K562 (cell line): ENCODE measurements around the gene SLC7A14. TPM values are rescaled to one million over a fixed set of nuclear protein-coding genes. Genes with fewer than 3 reads are reported as not detected.

Experiments used
- ATAC-seq: fragments of 200-7000 bp; cut with Tn5 transposase; 3 replicates; pipeline ENCODE4 v1.9.1; 2020; ENCODE audit warnings: moderate library complexity
- BruUV-seq: library from RNA; stranded (reverse); fragments of 400-500 nt; replicated peaks from 2 replicates; lab custom pipeline; 2021; lab: Mats Ljungman, UMichigan
- CTCF ChIA-PET: fragments of 300-600 bp; formaldehyde crosslinking; extraction: SDS; loops from one replicate; lab custom pipeline; 2021; ENCODE audit warnings: low intra/inter-chr PET ratio; lab: Yijun Ruan, JAX
- POLR2A ChIA-PET: fragments of 300-600, 350-650 bp; sonication (Branson Sonifier 250); formaldehyde crosslinking; extraction: SDS; loops from one replicate; lab custom pipeline; 2021; ENCODE audit warnings: antibody characterized with exemption, inconsistent platforms; lab: Yijun Ruan, JAX
- DNase-seq, 4 experiments: peaks; one replicate each; pipeline versions ENCODE4 v3.0.0 to v3.0.0-alpha.2; 2011 to 2018; ENCODE audit warnings: low spot score in 3 of 4, mixed read lengths in 3 of 4; ENCODE audit errors: extremely low read depth in 1 of 4
- FAIRE-seq: peaks from 2 replicates; lab custom pipeline; 2011; peaks lifted over from hg19 to GRCh38; lab: Jason Lieb, UNC
- H2AFZ ChIP-seq: 2 replicates; pipeline ENCODE4 v1.6.0; 2011; ENCODE audit warnings: low read depth, low read length, control low read depth, inconsistent platforms
- H3K27ac ChIP-seq: fragments of 200-600 bp; 3 replicates; pipeline ENCODE4 v1.8.0; 2011; ENCODE audit warnings: low read depth, mild to moderate bottlenecking, control low read depth, inconsistent platforms, low read length, moderate library complexity, mixed read lengths; ENCODE audit errors: extremely low read depth
- H3K27me3 ChIP-seq, 2 experiments: fragments of 300-600 bp in 1 of 2; 2 replicates in 1 of 2; 3 replicates in 1 of 2; pipeline versions ENCODE4 v1.6.0 to v1.8.0; 2011; ENCODE audit warnings: inconsistent platforms in 2 of 2, low read length in 2 of 2, mild to moderate bottlenecking in 1 of 2, mixed read lengths in 1 of 2, moderate library complexity in 1 of 2; ENCODE audit not compliant: control insufficient read depth in 2 of 2, insufficient read depth in 2 of 2
- H3K36me3 ChIP-seq: fragments of 300-600 bp; 3 replicates; pipeline ENCODE4 v1.8.0; 2011; ENCODE audit warnings: mild to moderate bottlenecking, low read length, inconsistent platforms; ENCODE audit not compliant: control insufficient read depth, insufficient read depth
- H3K4me1 ChIP-seq, 2 experiments: fragments of 200-600 bp in 1 of 2; replicated peaks in 1 of 2; 2 replicates in 1 of 2; 3 replicates in 1 of 2; pipeline versions ENCODE4 v1.5.1 to v1.8.0; 2011; ENCODE audit warnings: inconsistent platforms in 2 of 2, low read length in 2 of 2, mild to moderate bottlenecking in 1 of 2, mixed read lengths in 1 of 2, moderate library complexity in 1 of 2; ENCODE audit not compliant: control insufficient read depth in 2 of 2, insufficient read depth in 2 of 2
- H3K4me2 ChIP-seq: 2 replicates; pipeline ENCODE4 v1.6.1; 2011; ENCODE audit warnings: low read length, control low read depth, inconsistent platforms, mixed read lengths; ENCODE audit not compliant: insufficient read depth
- H3K4me3 ChIP-seq: fragments of 200-600 bp; sonication (generic), shearing (Covaris generic); 2 replicates; pipeline ENCODE4 v1.5.1; 2016; ENCODE audit warnings: control low read depth, inconsistent platforms
- H3K79me2 ChIP-seq: fragments of 200-600 bp; 3 replicates; pipeline ENCODE4 v1.8.0; 2011; ENCODE audit warnings: low read length, inconsistent platforms; ENCODE audit not compliant: control insufficient read depth, insufficient read depth
- H3K9ac ChIP-seq, 2 experiments: 2 replicates each; pipeline versions ENCODE4 v1.6.0 to v1.6.1; 2011; ENCODE audit warnings: low read depth in 2 of 2, low read length in 2 of 2, control low read depth in 1 of 2, inconsistent platforms in 1 of 2, mild to moderate bottlenecking in 1 of 2, mixed read lengths in 1 of 2; ENCODE audit not compliant: insufficient read depth in 1 of 2
- H3K9me1 ChIP-seq: one replicate; pipeline ENCODE4 v1.6.0; 2011; ENCODE audit warnings: inconsistent platforms, mild to moderate bottlenecking, low read length, moderate library complexity; ENCODE audit not compliant: control insufficient read depth, insufficient read depth
- H3K9me3 ChIP-seq: replicated peaks from 2 replicates; pipeline ENCODE4 v1.5.1; 2011; ENCODE audit warnings: low read depth, low read length, inconsistent platforms; ENCODE audit not compliant: control insufficient read depth, insufficient read depth
- H4K20me1 ChIP-seq: replicated peaks from 2 replicates; pipeline ENCODE4 v1.6.1; 2011; ENCODE audit warnings: low read length, inconsistent platforms, mixed read lengths; ENCODE audit not compliant: control insufficient read depth, insufficient read depth
- ARID3A ChIP-seq: IDR thresholded peaks from 2 replicates; pipeline ENCODE4 v1.6.1; 2012; ENCODE audit warnings: low read depth, low read length, improper control_type of control experiment, borderline replicate concordance
- BRF1 ChIP-seq: IDR thresholded peaks from 3 replicates; pipeline ENCODE4 v1.6.1; 2011; ENCODE audit warnings: borderline replicate concordance, mild to moderate bottlenecking; ENCODE audit not compliant: insufficient read length; ENCODE audit errors: extremely low read depth
- CEBPB ChIP-seq: fragments of 450-650 bp; IDR thresholded peaks from 2 replicates; pipeline ENCODE4 v1.6.1; 2016; ENCODE audit warnings: missing genetic modification characterization, missing compliant biosample characterization
- CREBBP ChIP-seq: IDR thresholded peaks from one replicate; pipeline ENCODE4 v1.6.1; 2012; ENCODE audit warnings: low read depth, mild to moderate bottlenecking, control low read depth, inconsistent platforms, low read length
- EGR1 ChIP-seq: fragments of 450-650 bp; conservative IDR thresholded peaks from 2 replicates; pipeline ENCODE4 v1.6.1; 2017; ENCODE audit warnings: mild to moderate bottlenecking
- NR1H2 ChIP-seq: sonication (generic); formaldehyde crosslinking; IDR thresholded peaks from 2 replicates; pipeline ENCODE4 v1.4.0; 2020; ENCODE audit warnings: mild to moderate bottlenecking, missing genetic modification reagents
- NR2F6 ChIP-seq: fragments of 450-650 bp; formaldehyde crosslinking; IDR thresholded peaks from 2 replicates; pipeline ENCODE4 v1.4.0; 2020; ENCODE audit warnings: mild to moderate bottlenecking
- NR3C1 ChIP-seq: sonication (generic); formaldehyde crosslinking; IDR thresholded peaks from 2 replicates; pipeline ENCODE4 v1.8.1; 2022; ENCODE audit warnings: missing genetic modification reagents
- PTRF ChIP-seq: fragments of 450-650 bp; IDR thresholded peaks from 2 replicates; pipeline ENCODE4 v1.6.1; 2016; ENCODE audit warnings: mild to moderate bottlenecking, missing genetic modification characterization, missing compliant biosample characterization
- SIN3B ChIP-seq: fragments of 450-650 bp; IDR thresholded peaks from 2 replicates; pipeline ENCODE4 v1.6.1; 2017; ENCODE audit warnings: low read depth, mild to moderate bottlenecking, moderate library complexity
- WHSC1 ChIP-seq: IDR thresholded peaks from one replicate; pipeline ENCODE4 v1.6.1; 2012; ENCODE audit warnings: low read length, control low read depth, inconsistent platforms
- ZNF133 ChIP-seq: fragments of 250-450 bp; sonication (Bioruptor Pico); IDR thresholded peaks from 2 replicates; pipeline ENCODE4 v1.4.0; 2020; ENCODE audit warnings: mild to moderate bottlenecking
- ZNF146 ChIP-seq: IDR thresholded peaks from one replicate; pipeline ENCODE4 v1.6.1; 2018; ENCODE audit warnings: missing compliant biosample characterization; ENCODE audit not compliant: unreplicated experiment
- ZNF224 ChIP-seq: sonication (generic); formaldehyde crosslinking; IDR thresholded peaks from 2 replicates; pipeline ENCODE4 v1.8.0; 2022; ENCODE audit warnings: mild to moderate bottlenecking, missing genetic modification reagents
- WGBS: fragments of 100-300 bp; shearing (Covaris generic); methylation state at CpG from one replicate; pipeline ENCODE4 v1.1.6; 2016; ENCODE audit warnings: low coverage, mixed read lengths; ENCODE audit not compliant: insufficient coverage; ENCODE audit errors: missing lambda C conversion rate; 5-methylcytosine and 5-hydroxymethylcytosine counted together
- in situ Hi-C: fragments of 300-500 bp; cut with MboI; formaldehyde crosslinking; loops from 4 replicates; pipeline ENCODE4 v1.15.0; 2018; ENCODE audit warnings: inconsistent platforms, mixed read lengths
- intact Hi-C: fragments of 100-400 bp; cut with micrococcal nuclease; formaldehyde crosslinking; loops from 2 replicates; pipeline ENCODE4 v1.14.2; 2022
- polyA plus RNA-seq, 8 experiments: library from polyadenylated mRNA; depleted of rRNA in 4 of 8; stranded (reverse) in 5 of 8; unstranded in 3 of 8; fragments of >200 nt; fragmentation: Nextera tagmentation in 2 of 8; fragmentation: Illumina TruSeq in 1 of 8; extraction: Ambion mirVana in 2 of 8; extraction: Trizol in 1 of 8; gene quantifications; 2 replicates each; pipeline versions ENCODE4 v1.2.1 to v1.2.3, GENCODE V29; 2011 to 2014; ENCODE audit warnings: inconsistent platforms in 1 of 8, missing spikeins in 1 of 8
- total RNA-seq, 7 experiments: library from RNA; depleted of rRNA in 6 of 7; stranded (reverse); fragments of >200 nt in 6 of 7; fragmentation: Illumina TruSeq in 2 of 7; extraction: Trizol in 2 of 7; gene quantifications; 2 replicates each; pipeline versions ENCODE4 v1.2.1 to v1.2.3, GENCODE V29; 2011 to 2021; ENCODE audit warnings: low replicate concordance in 1 of 7

The SLC7A14 gene
- total and polyA plus RNA-seq, 9 of the 15 experiments (the other 6 are each of a cell fraction or from before 2014, with no cell fraction given) = not detected

GRCh38 chr3:170621256-170621655, 35.4 kb upstream of the SLC7A14 start:
- Histone ChIP-seq H3K9ac (no peak overlapping the region), H3K27ac (no peak overlapping the region), H3K79me2 (no peaks in the 10 kb centered on the region), H3K36me3 (no peaks in the 10 kb centered on the region), H3K9me3 (no peaks in the 10 kb centered on the region), H3K4me2 (no peak overlapping the region), H3K9me1 (no peaks in the 10 kb centered on the region), H3K4me1 (peaks cover 0 to 8% of the 10 kb centered on the region in 2 experiments; a peak in 2 of 5 replicates), H3K4me3 (no peak overlapping the region), H2AFZ (no peak overlapping the region), H4K20me1 (no peaks in the 10 kb centered on the region), H3K27me3 (no peaks in the 10 kb centered on the region)
- peak; percentile 50; the same call in 2 of the 3 replicates for ATAC-seq
- ChIA-PET CTCF (no interaction called here), POLR2A (no interaction called here)
- no peak for DNase-seq
- no peak for FAIRE-seq
- intact Hi-C loops = loop anchor here (5.0 kb wide), 3 partner anchors 71 to 209 kb away; no protein-coding TSS in a partner anchor
- TF ChIP-seq EGR1 (peak; percentile 51; the same call in 1 of the 2 replicates), WHSC1 (no peak)
- no TSS peak for BruUV-seq
- WGBS = 42% methylated on average over 5 of the region's 5 CpGs
- in situ Hi-C loops = no loop called here

GRCh38 chr3:170614214-170614966, 28.5 kb upstream of the SLC7A14 start:
- no peaks in the 10 kb centered on the region for H4K20me1 ChIP-seq
- H3K27me3 ChIP-seq = no peaks in the 10 kb centered on the region
- H3K27ac ChIP-seq = no peak overlapping the region
- H3K4me3 ChIP-seq = no peak overlapping the region
- no peak for FAIRE-seq
- no peak overlapping the region for H2AFZ ChIP-seq
- 11% methylated on average over 5 of the region's 5 CpGs for WGBS
- no peaks in the 10 kb centered on the region for H3K4me1 ChIP-seq
- intact Hi-C loops (no loop called here), in situ Hi-C loops (no loop called here)
- H3K9ac ChIP-seq = no peak overlapping the region
- BruUV-seq = no TSS peak
- H3K36me3 ChIP-seq = no peaks in the 10 kb centered on the region
- H3K9me3 ChIP-seq = no peaks in the 10 kb centered on the region
- H3K4me2 ChIP-seq = no peak overlapping the region
- H3K79me2 ChIP-seq = no peaks in the 10 kb centered on the region
- no peaks in the 10 kb centered on the region for H3K9me1 ChIP-seq
- ATAC-seq = no peak
- no peak for DNase-seq
- ChIA-PET CTCF (no interaction called here), POLR2A (interaction anchor here (0.8 to 1.2 kb wide), 3 partner anchors 10 to 48 kb away, joined by 3 to 5 read pairs (median 3); no protein-coding TSS in a partner anchor)
- no peak for TF ChIP-seq NR2F6 (CRISPR knock-in tag)
- no peak for TF ChIP-seq BRF1
- no peak for TF ChIP-seq ZNF133 (CRISPR knock-in tag)
- no peak for TF ChIP-seq ARID3A
- no peak for TF ChIP-seq NR3C1 (CRISPR knock-in tag)
- no peak for TF ChIP-seq NR1H2
- TF ChIP-seq CEBPB (tag) = peak; percentile 92
- no peak for TF ChIP-seq ZNF146 (CRISPR knock-in tag)
- TF ChIP-seq PTRF (tag) = no peak
- TF ChIP-seq ZNF224 (CRISPR knock-in tag) = no peak
- no peak for TF ChIP-seq SIN3B
- TF ChIP-seq CREBBP = no peak
